ENCODE measurements around the gene PTPRN2. TPM values are rescaled to one million over a fixed set of nuclear protein-coding genes. Genes with fewer than 3 reads are reported as not detected.

Gene PTPRN2
- total and polyA plus RNA-seq, 2 of the 13 experiments (the other 11 are each of a cell fraction or from before 2014, with no cell fraction given) = 2.5 to 24.2 TPM

DNA sequence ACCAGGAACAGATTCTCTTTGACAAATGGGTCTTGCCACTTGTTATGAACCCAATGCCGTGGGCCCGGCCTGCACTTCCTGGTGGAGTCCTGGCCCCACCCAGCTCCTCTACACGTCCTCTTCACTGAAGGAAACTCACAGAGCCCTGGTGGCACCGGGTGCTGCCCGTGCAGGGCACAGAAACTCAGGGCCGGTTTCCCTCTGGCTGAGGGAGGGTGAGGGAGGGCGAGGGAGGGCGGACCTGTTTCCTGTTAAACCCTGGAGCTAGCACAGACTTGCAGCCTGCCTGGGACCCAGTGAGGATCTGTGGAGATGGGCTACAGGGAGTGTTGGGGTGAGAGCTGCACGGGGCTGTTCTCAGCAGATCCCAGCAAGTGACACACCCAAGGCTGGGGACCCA lies 596.3 kb downstream of the PTPRN2 start (continued):
- TF ChIP-seq, protein P1, sequence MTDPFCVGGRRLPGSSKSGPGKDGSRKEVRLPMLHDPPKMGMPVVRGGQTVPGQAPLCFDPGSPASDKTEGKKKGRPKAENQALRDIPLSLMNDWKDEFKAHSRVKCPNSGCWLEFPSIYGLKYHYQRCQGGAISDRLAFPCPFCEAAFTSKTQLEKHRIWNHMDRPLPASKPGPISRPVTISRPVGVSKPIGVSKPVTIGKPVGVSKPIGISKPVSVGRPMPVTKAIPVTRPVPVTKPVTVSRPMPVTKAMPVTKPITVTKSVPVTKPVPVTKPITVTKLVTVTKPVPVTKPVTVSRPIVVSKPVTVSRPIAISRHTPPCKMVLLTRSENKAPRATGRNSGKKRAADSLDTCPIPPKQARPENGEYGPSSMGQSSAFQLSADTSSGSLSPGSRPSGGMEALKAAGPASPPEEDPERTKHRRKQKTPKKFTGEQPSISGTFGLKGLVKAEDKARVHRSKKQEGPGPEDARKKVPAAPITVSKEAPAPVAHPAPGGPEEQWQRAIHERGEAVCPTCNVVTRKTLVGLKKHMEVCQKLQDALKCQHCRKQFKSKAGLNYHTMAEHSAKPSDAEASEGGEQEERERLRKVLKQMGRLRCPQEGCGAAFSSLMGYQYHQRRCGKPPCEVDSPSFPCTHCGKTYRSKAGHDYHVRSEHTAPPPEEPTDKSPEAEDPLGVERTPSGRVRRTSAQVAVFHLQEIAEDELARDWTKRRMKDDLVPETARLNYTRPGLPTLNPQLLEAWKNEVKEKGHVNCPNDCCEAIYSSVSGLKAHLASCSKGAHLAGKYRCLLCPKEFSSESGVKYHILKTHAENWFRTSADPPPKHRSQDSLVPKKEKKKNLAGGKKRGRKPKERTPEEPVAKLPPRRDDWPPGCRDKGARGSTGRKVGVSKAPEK (CRISPR knock-in tag; IDR thresholded peaks at IDR 0.05; ENCODE audit: borderline replicate concordance) = no peak

DNA sequence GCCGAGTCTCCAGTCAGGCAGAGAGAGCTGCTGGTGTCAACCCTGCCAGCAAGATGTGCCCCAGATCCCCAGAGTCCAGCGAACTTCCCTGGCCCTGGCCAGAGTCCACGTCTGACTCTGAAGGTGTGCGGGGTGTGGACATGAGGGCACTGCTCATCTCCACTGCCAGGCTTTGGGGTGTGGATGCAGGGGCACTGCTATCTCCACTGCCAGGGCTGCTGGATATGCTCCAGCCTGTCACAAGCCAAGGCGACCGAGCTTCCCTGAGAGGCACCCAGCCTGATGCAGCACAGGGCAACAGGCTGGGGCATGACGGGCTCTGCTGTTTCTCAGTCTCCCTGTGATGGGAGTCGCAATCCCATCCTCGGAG lies 596.8 kb downstream of the PTPRN2 start:
- H4K20me1 ChIP-seq (ENCODE audit: insufficient read depth, low read length) = peaks cover 23% of the 10 kb centered on the region; the same call in 1 of the 2 replicates
- no peak overlapping the region for H3K9ac ChIP-seq (ENCODE audit: insufficient read depth, low read depth, low read length)
- in situ Hi-C loops (cut with HindIII; ENCODE audit: extremely low pct_ligation_motif_present, low pct_unique_long_range_greater_than_20kb) (no loop called here), intact Hi-C loops (cut with micrococcal nuclease; ENCODE audit: unreplicated experiment) (no loop called here)
- POLR2A ChIA-PET = no interaction called here
- H3K4me3 ChIP-seq (replicated peaks in 1 of 3; ENCODE audit: insufficient read depth in 1 of 3, low read depth in 2 of 3, low read length in 3 of 3) = no peak overlapping the region
- H3K4me1 ChIP-seq (ENCODE audit: insufficient read depth, low read length) = peaks cover 11% of the 10 kb centered on the region
- H3K36me3 ChIP-seq (replicated peaks in 1 of 2; ENCODE audit: control insufficient read depth in 1 of 2, insufficient read depth in 2 of 2, low read length in 2 of 2) = no peaks in the 10 kb centered on the region
- no peaks in the 10 kb centered on the region for H3K9me3 ChIP-seq (ENCODE audit: low read length)
- H3K27ac ChIP-seq (ENCODE audit: extremely low read length, insufficient read depth, low read length) = no peak overlapping the region
- CTCF ChIA-PET (ENCODE audit: low intra/inter-chr PET ratio, low total read pairs) = no interaction called here
- TF ChIP-seq, protein P2, sequence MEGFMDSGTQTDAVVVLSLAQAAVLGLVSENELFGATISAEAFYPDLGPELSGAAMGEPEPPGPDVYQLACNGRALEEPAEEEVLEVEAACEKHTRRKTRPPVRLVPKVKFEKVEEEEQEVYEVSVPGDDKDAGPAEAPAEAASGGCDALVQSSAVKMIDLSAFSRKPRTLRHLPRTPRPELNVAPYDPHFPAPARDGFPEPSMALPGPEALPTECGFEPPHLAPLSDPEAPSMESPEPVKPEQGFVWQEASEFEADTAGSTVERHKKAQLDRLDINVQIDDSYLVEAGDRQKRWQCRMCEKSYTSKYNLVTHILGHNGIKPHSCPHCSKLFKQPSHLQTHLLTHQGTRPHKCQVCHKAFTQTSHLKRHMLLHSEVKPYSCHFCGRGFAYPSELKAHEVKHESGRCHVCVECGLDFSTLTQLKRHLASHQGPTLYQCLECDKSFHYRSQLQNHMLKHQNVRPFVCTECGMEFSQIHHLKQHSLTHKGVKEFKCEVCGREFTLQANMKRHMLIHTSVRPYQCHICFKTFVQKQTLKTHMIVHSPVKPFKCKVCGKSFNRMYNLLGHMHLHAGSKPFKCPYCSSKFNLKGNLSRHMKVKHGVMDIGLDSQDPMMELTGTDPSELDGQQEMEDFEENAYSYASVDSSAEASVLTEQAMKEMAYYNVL (CRISPR knock-in tag; IDR thresholded peaks at IDR 0.05; ENCODE audit: borderline replicate concordance) = no peak
- TF ChIP-seq, protein P3, sequence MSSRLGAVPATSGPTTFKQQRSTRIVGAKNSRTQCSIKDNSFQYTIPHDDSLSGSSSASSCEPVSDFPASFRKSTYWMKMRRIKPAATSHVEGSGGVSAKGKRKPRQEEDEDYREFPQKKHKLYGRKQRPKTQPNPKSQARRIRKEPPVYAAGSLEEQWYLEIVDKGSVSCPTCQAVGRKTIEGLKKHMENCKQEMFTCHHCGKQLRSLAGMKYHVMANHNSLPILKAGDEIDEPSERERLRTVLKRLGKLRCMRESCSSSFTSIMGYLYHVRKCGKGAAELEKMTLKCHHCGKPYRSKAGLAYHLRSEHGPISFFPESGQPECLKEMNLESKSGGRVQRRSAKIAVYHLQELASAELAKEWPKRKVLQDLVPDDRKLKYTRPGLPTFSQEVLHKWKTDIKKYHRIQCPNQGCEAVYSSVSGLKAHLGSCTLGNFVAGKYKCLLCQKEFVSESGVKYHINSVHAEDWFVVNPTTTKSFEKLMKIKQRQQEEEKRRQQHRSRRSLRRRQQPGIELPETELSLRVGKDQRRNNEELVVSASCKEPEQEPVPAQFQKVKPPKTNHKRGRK (CRISPR knock-in tag; IDR thresholded peaks at IDR 0.05) = no peak
- no peak for TF ChIP-seq FOXJ3 (CRISPR knock-in tag; IDR thresholded peaks at IDR 0.05; ENCODE audit: borderline replicate concordance)
- H2AFZ ChIP-seq (ENCODE audit: low read length) = no peak overlapping the region
- H3K4me2 ChIP-seq (ENCODE audit: low read depth, low read length) = no peak overlapping the region; the same call in 1 of the 2 replicates
- 53% methylated on average over 3 of the region's 9 CpGs for WGBS (ENCODE audit: low lambda C conversion rate)
- BruUV-seq (replicated peaks) = no TSS peak
- no peak for DNase-seq (ENCODE audit: low spot score)
- no peaks in the 10 kb centered on the region for H3K79me2 ChIP-seq (ENCODE audit: insufficient read depth, low read length)
- FAIRE-seq = no peak
- H3K27me3 ChIP-seq (ENCODE audit: control insufficient read depth in 1 of 2, insufficient read depth in 2 of 2, low read length in 2 of 2) = 0 out of 5 replicates have a peak, but pooled peaks cover 0 to 6% of the 10 kb centered on the region in 2 experiments
- peak; percentile 63 for ATAC-seq
